H9 (cell line): ENCODE results near the gene VRK1. TPM values are rescaled to one million over a fixed set of nuclear protein-coding genes. Genes with fewer than 3 reads are reported as not detected.

Source experiments
- DNase-seq: peaks from one replicate; pipeline ENCODE4 v3.0.0-alpha.2; 2017
- H2AFZ ChIP-seq: one replicate; pipeline ENCODE4 v1.6.1; 2013; ENCODE audit warnings: mild to moderate bottlenecking, low read length, control low read depth, moderate library complexity
- H2AK5ac ChIP-seq: 2 replicates; pipeline ENCODE4 v1.6.1; 2013; ENCODE audit warnings: low read length, control low read depth, mixed read lengths; ENCODE audit not compliant: insufficient read length
- H2BK120ac ChIP-seq: one replicate; pipeline ENCODE4 v1.6.1; 2013; ENCODE audit warnings: low read depth, mild to moderate bottlenecking, low read length, control low read depth, inconsistent platforms; ENCODE audit not compliant: poor library complexity, severe bottlenecking
- H2BK12ac ChIP-seq: 2 replicates; pipeline ENCODE4 v1.6.1; 2013; ENCODE audit warnings: low read length, control low read depth, mixed read lengths, low read depth; ENCODE audit not compliant: insufficient read length
- H2BK15ac ChIP-seq: 2 replicates; pipeline ENCODE4 v1.6.1; 2013; ENCODE audit warnings: low read depth, low read length, control low read depth
- H2BK20ac ChIP-seq: one replicate; pipeline ENCODE4 v1.6.1; 2013; ENCODE audit warnings: low read depth, mild to moderate bottlenecking, low read length, control low read depth, inconsistent platforms; ENCODE audit not compliant: poor library complexity, severe bottlenecking
- H2BK5ac ChIP-seq: 2 replicates; pipeline ENCODE4 v1.6.1; 2013; ENCODE audit warnings: low read length, control low read depth, mixed read lengths; ENCODE audit not compliant: insufficient read length
- H3K14ac ChIP-seq: 2 replicates; pipeline ENCODE4 v1.6.1; 2013; ENCODE audit warnings: low read length, control low read depth; ENCODE audit not compliant: insufficient read depth
- H3K18ac ChIP-seq: 2 replicates; pipeline ENCODE4 v1.6.1; 2013; ENCODE audit warnings: low read depth, mild to moderate bottlenecking, mixed read lengths, low read length, control low read depth; ENCODE audit not compliant: insufficient read length
- H3K23ac ChIP-seq: 2 replicates; pipeline ENCODE4 v1.6.1; 2013; ENCODE audit warnings: low read length, control low read depth, mixed read lengths, low read depth; ENCODE audit not compliant: insufficient read length
- H3K23me2 ChIP-seq: 2 replicates; pipeline ENCODE4 v1.6.1; 2013; ENCODE audit warnings: low read depth, mild to moderate bottlenecking, mixed read lengths, low read length, control low read depth; ENCODE audit not compliant: insufficient read length, poor library complexity, severe bottlenecking
- H3K27ac ChIP-seq: 2 replicates; pipeline ENCODE4 v1.5.1; 2013; ENCODE audit warnings: low read length, control low read depth, mixed read lengths, low read depth; ENCODE audit not compliant: insufficient read length
- H3K27me3 ChIP-seq: 2 replicates; pipeline ENCODE4 v1.6.1; 2013; ENCODE audit warnings: low read length, control low read depth, inconsistent platforms; ENCODE audit not compliant: insufficient read depth
- H3K4ac ChIP-seq: 2 replicates; pipeline ENCODE4 v1.6.1; 2013; ENCODE audit warnings: low read depth, mild to moderate bottlenecking, control low read depth, inconsistent platforms, low read length, moderate library complexity
- H3K4me1 ChIP-seq: 2 replicates; pipeline ENCODE4 v1.6.1; 2013; ENCODE audit warnings: low read length, control low read depth, inconsistent platforms; ENCODE audit not compliant: insufficient read depth
- H3K4me2 ChIP-seq: 2 replicates; pipeline ENCODE4 v1.6.1; 2013; ENCODE audit warnings: low read length, control low read depth, mixed read lengths; ENCODE audit not compliant: insufficient read length, insufficient read depth
- H3K56ac ChIP-seq: 2 replicates; pipeline ENCODE4 v1.6.1; 2013; ENCODE audit warnings: low read depth, mild to moderate bottlenecking, mixed read lengths, low read length, control low read depth; ENCODE audit not compliant: insufficient read length
- H3K79me1 ChIP-seq: 2 replicates; pipeline ENCODE4 v1.6.1; 2013; ENCODE audit warnings: low read depth, mild to moderate bottlenecking, moderate library complexity, low read length, control low read depth, inconsistent platforms; ENCODE audit not compliant: insufficient read depth, poor library complexity, severe bottlenecking
- H3K79me2 ChIP-seq: 2 replicates; pipeline ENCODE4 v1.6.1; 2013; ENCODE audit warnings: low read length, control low read depth, inconsistent platforms; ENCODE audit not compliant: insufficient read depth
- H3K9ac ChIP-seq: 2 replicates; pipeline ENCODE4 v1.6.1; 2013; ENCODE audit warnings: low read length, control low read depth, mixed read lengths; ENCODE audit not compliant: insufficient read length; ENCODE audit errors: extremely low read depth
- H3K9me3 ChIP-seq: one replicate; pipeline ENCODE4 v1.6.1; 2013; ENCODE audit warnings: low read depth, low read length, inconsistent platforms; ENCODE audit not compliant: control insufficient read depth
- H3T11ph ChIP-seq: one replicate; pipeline ENCODE4 v1.6.1; 2013; ENCODE audit warnings: mild to moderate bottlenecking, low read length, control low read depth, inconsistent platforms
- H4K20me1 ChIP-seq: one replicate; pipeline ENCODE4 v1.6.1; 2013; ENCODE audit not compliant: control insufficient read depth, insufficient read length, insufficient read depth
- H4K5ac ChIP-seq: 2 replicates; pipeline ENCODE4 v1.6.1; 2013; ENCODE audit warnings: low read depth, mild to moderate bottlenecking, mixed read lengths, low read length, control low read depth; ENCODE audit not compliant: insufficient read length
- H4K8ac ChIP-seq: replicated peaks from 2 replicates; pipeline ENCODE4 v1.6.1; 2013; ENCODE audit warnings: low read length, control low read depth, mixed read lengths, low read depth; ENCODE audit not compliant: insufficient read length
- H4K91ac ChIP-seq: 2 replicates; pipeline ENCODE4 v1.6.1; 2013; ENCODE audit warnings: low read depth, mild to moderate bottlenecking, moderate library complexity, mixed read lengths, low read length, control low read depth; ENCODE audit not compliant: insufficient read length
- H3K27ac Mint-ChIP-seq, 3 experiments: 2 replicates in 2 of 3; 3 replicates in 1 of 3; pipeline ENCODE4 v1.8.0; 2020 to 2021; ENCODE audit warnings: mixed read lengths in 3 of 3, mild to moderate bottlenecking in 1 of 3, moderate library complexity in 1 of 3
- H3K27me3 Mint-ChIP-seq: 2 replicates; pipeline ENCODE4 v1.8.0; 2021; ENCODE audit warnings: low read depth, mild to moderate bottlenecking, moderate library complexity, mixed read lengths
- H3K36me3 Mint-ChIP-seq, 3 experiments: 2 replicates in 2 of 3; 3 replicates in 1 of 3; pipeline ENCODE4 v1.8.0; 2020 to 2021; ENCODE audit warnings: low read depth in 3 of 3, mixed read lengths in 3 of 3; ENCODE audit not compliant: insufficient read depth in 1 of 3
- H3K4me1 Mint-ChIP-seq, 2 experiments: 2 replicates each; pipeline ENCODE4 v1.8.0; 2020; ENCODE audit warnings: mixed read lengths in 2 of 2
- H3K4me3 Mint-ChIP-seq, 2 experiments: 2 replicates in 1 of 2; 3 replicates in 1 of 2; pipeline ENCODE4 v1.8.0; 2020 to 2021; ENCODE audit warnings: mild to moderate bottlenecking in 2 of 2, mixed read lengths in 2 of 2, moderate library complexity in 1 of 2
- H3K9me3 Mint-ChIP-seq, 2 experiments: 2 replicates in 1 of 2; 3 replicates in 1 of 2; pipeline ENCODE4 v1.8.0; 2020; ENCODE audit warnings: mild to moderate bottlenecking in 2 of 2, mixed read lengths in 2 of 2, moderate library complexity in 1 of 2
- WGBS: extraction: QIAGEN DNeasy Blood & Tissue Kit; methylation state at CpG from one replicate; pipeline ENCODE4 v1.1.7; 2013; ENCODE audit warnings: missing lambda C conversion rate, low lambda C conversion rate, mixed read lengths; ENCODE audit not compliant: insufficient read length; ENCODE audit errors: extremely low coverage; 5-methylcytosine and 5-hydroxymethylcytosine counted together
- total RNA-seq: library from RNA; stranded (reverse); gene quantifications from 2 replicates; pipeline ENCODE4 v1.2.1, GENCODE V29; 2021
- TF ChIP-seq, protein P1 (sequence below): fragments of 200-600 bp; sonication (generic); conservative IDR thresholded peaks from 3 replicates; pipeline ENCODE4 v1.8.0; 2021; ENCODE audit warnings: antibody characterized with exemption, mild to moderate bottlenecking

VRK1 gene
- total RNA-seq, 1 experiment from 2014 or later = 55.7 TPM

DNA sequence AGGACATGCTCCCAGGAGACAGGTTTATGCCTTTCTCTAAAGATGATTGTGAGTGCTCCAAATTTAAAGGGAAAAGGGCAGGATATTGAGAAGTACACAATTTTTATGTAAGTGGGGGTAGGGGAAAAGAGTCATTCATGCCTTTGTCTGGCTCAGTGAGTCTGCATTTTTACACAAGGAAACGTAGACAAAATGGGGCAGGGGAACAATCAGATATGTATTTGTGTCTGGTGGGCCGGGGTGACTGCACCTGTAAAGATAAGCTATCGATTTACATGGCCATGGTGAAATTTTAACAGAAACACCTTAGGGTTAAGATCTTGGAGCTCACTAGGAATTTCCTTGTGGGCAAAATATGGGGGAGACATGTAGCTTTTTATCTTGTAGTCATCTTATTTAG lies 123.6 kb downstream of the VRK1 start:
- Histone ChIP-seq H3K9me3 (peaks cover 7% of the 10 kb centered on the region), H4K91ac (no peak overlapping the region)
- peaks cover 7 to 11% of the 10 kb centered on the region in 2 experiments for H3K4me1 Mint-ChIP-seq

More for the DNA sequence above, 123.6 kb downstream of the VRK1 start:
- no peak overlapping the region for H2BK15ac ChIP-seq
- H2BK12ac ChIP-seq = no peak overlapping the region
- H3K27me3 ChIP-seq = no peaks in the 10 kb centered on the region
- Mint-ChIP-seq H3K9me3 (peaks cover 20 to 21% of the 10 kb centered on the region in 2 experiments), H3K27me3 (peaks cover 2% of the 10 kb centered on the region; the same call in 1 of the 2 replicates), H3K4me3 (no peak overlapping the region), H3K36me3 (peaks cover 11 to 26% (median 15%) of the 10 kb centered on the region in 3 experiments), H3K27ac (no peak overlapping the region)
- no peak for DNase-seq
- no peak overlapping the region for H2AK5ac ChIP-seq
- no peak overlapping the region for H3K18ac ChIP-seq
- TF ChIP-seq, protein P1, sequence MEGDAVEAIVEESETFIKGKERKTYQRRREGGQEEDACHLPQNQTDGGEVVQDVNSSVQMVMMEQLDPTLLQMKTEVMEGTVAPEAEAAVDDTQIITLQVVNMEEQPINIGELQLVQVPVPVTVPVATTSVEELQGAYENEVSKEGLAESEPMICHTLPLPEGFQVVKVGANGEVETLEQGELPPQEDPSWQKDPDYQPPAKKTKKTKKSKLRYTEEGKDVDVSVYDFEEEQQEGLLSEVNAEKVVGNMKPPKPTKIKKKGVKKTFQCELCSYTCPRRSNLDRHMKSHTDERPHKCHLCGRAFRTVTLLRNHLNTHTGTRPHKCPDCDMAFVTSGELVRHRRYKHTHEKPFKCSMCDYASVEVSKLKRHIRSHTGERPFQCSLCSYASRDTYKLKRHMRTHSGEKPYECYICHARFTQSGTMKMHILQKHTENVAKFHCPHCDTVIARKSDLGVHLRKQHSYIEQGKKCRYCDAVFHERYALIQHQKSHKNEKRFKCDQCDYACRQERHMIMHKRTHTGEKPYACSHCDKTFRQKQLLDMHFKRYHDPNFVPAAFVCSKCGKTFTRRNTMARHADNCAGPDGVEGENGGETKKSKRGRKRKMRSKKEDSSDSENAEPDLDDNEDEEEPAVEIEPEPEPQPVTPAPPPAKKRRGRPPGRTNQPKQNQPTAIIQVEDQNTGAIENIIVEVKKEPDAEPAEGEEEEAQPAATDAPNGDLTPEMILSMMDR = no peak
- H3T11ph ChIP-seq = no peak overlapping the region
- no peak overlapping the region for H3K4me2 ChIP-seq
- no peak overlapping the region for H4K5ac ChIP-seq
- no peak overlapping the region for H3K23ac ChIP-seq
- no peak overlapping the region for H4K8ac ChIP-seq
- H3K23me2 ChIP-seq = no peaks in the 10 kb centered on the region
- H4K20me1 ChIP-seq = no peaks in the 10 kb centered on the region
- no peaks in the 10 kb centered on the region for H3K79me2 ChIP-seq
- no peak overlapping the region for H3K27ac ChIP-seq
- H3K4ac ChIP-seq = no peak overlapping the region
- H2BK20ac ChIP-seq = no peak overlapping the region
- no peak overlapping the region for H3K9ac ChIP-seq
- no peak overlapping the region for H2AFZ ChIP-seq
- H3K4me1 ChIP-seq = peaks cover 4% of the 10 kb centered on the region; the same call in 1 of the 2 replicates
- no peak overlapping the region for H3K14ac ChIP-seq
- H3K56ac ChIP-seq = no peak overlapping the region
- H2BK5ac ChIP-seq = no peak overlapping the region
- H2BK120ac ChIP-seq = no peak overlapping the region
- no CpG with 5 or more reads among the region's 3 CpGs for WGBS
- no peaks in the 10 kb centered on the region for H3K79me1 ChIP-seq
